Fibroblast of skin of right quadriceps (primary cell): Measurements from ENCODE around the gene GP2.
"Not testable (repeated sequence)": the region's sequence is repeated elsewhere in the genome, so short reads cannot be mapped to it uniquely, and the experiment has no call there.

Source experiments
- DNase-seq: peaks from one replicate; pipeline ENCODE4 v3.0.0-alpha.2; 2013

Gene GP2

DNA sequence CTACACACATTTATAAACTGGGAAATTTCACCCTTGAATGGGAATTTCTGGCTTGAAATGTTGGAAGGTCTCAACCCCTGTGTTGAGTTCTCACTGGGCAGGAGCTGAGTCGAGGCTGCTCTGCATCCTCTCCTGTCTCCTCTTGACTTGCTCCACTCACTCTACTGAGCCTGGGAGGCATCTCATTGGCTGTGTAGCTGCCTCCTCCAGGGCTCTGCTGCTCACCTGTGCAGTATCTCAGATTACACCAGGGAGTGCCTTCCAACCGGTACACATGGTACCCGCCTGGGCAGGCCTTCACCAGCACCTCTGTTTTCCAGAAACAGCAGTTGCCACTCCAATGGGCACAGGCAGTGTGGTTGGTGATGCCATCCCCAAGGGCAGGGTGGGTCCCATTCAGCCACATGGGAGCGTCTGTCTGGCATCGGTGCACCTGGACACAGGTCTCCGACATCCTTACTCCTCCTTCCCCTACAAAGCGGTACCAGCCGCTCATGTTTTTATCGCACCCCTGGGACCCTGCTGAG lies 3.7 kb downstream of the GP2 start:
- DNase-seq, result no peak

DNA sequence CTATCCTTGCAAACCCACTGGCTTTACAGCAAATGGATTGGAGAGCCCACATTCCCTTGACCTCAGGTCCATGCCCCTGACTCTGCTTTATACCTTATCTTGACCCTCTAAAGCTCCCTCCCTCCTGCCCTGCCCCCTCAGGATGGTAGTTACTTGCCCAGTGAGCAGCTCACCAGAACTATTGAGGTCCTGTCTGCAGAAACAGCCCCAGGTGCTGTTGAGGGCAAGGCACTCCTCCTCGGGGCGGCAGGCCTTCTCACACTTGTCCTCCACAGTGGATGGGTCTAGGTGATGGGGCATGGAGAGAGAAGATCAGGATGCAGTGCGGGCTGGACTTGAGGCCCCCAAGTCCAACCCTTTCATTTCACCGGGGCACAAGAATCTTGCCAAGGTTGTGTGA lies 4.6 kb downstream of the GP2 start:
- no peak for DNase-seq

DNA sequence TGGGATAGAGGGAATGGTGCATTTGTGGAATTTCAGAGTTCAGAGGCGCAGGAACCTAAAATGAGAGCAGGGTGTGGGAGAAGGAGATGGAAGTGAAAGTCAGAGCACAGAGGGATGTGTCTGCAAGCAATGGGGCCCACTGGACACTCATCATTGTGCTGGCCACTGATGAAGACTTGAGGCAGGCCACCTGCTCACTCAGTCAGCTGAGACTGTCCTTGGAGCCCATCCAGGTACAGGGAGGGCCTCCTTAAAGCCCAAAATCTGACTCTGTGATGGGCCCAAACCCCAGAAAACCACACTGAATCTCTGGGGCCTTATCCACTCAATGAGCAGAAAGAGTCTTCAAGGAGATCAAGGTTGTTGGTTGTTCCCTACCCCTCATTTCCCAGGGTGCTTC lies 5.6 kb downstream of the GP2 start:
- no peak for DNase-seq

DNA sequence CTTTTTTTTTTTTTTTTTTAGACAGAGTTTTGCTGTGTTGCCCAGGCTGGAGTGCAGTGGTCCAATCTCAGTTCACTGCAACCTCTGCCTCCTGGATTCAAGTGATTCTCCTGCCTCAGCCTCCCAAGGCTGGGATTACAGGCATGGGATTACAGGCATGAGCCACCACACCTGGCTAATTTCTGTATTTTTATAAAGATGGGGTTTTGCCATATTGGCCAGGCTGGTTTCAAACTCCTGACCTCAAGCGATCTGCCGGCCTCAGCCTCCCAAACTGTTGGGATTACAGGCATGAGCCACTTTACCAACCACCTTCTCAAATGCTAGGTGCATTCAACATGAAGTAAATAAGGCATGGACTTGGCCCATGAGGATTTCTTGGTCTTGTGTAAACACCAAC lies 6.3 kb downstream of the GP2 start:
- not testable (repeated sequence) for DNase-seq

DNA sequence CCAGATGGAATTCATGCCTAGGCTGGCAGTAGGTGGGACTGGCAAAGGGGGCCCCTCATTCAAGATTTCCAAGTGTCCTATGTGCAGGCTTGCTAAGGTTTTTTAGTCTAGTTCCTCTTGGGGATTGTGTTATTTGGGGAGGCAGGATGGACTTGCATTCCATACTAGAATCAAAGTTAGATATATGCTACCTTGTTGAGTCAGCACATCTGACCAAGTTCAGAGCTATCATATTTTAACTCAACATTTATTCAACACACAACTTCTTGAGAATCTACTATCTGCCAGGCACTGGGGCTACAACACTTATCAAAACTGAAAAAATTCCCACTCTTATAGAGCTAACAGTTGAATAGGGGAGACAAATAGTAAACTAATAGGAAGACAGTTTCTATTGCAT lies 6.7 kb downstream of the GP2 start:
- DNase-seq, result no peak

DNA sequence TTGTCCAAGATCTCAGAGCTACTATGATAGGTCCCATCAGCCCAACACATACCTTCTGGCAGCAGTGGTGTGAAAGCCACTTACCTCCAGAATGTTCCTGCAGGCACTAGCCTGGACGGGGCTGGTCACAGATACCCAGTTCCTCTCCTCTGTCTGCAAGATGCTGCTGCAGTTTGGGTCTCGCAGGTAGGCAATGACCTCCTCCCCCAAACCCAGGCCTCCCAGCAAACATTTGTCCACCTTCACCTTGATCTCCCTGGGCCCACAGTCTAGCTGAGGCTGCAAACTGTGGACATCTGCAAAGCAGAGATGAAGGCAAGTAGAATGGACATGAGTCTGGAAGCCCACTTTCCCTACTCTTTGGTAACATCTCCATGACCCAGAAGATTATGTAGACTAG lies 7.1 kb downstream of the GP2 start:
- DNase-seq, result no peak

DNA sequence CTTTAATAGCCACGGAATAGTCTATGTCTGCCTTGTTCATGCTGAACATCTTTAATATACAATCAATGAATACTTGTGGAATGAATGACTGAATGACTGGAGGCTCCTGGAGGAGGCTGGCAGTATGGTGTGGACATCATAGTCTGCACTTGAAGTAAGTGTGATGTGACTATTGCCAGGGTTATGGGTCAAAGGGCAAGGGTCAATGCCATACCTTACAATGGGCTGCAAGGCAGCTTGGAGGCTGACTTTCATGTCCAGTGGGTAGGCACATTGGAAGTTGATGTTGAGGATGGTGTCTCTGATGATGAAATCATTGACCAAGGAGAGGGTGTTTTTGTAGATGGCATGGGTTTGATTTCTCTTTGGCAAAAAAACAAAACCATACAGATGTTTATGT lies 7.9 kb downstream of the GP2 start:
- DNase-seq, result no peak

DNA sequence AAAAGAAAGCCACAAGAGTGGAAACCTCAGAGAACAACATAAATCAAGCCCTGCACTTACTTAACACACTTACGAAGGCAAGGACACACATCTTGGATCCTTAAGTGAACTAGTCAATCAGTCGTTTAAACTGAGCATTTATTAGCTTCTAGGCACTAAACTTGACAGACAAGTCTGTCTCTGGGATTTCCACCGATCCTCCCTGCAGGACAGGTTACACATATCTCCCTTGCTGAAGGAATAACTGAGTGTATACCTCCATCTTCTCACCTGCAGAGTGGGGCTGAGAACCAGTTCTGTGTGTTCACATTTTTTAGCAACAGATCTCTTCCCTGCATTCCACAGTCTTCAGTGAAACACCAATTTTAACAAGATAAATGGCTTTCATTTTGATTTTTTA lies 8.9 kb downstream of the GP2 start:
- DNase-seq, result no peak

DNA sequence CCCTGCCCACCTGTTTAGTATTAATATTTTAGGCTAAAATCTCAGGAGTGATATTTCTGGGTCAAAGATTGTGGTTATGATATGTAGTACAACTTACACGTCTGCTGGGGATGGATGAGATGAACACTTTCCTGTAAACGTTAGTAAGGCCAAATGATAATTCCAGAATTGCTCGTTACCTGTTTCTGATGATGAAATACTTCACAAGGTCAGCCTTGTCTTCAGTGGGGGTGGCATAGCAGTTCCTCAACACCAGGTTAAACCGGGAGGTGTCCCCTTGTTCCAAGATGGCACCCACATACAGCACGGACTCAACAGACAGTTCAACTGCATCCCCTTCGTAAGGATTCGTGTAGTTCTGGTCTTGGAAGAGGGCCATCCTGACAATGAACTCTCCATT lies 9.3 kb downstream of the GP2 start:
- DNase-seq, result no peak

DNA sequence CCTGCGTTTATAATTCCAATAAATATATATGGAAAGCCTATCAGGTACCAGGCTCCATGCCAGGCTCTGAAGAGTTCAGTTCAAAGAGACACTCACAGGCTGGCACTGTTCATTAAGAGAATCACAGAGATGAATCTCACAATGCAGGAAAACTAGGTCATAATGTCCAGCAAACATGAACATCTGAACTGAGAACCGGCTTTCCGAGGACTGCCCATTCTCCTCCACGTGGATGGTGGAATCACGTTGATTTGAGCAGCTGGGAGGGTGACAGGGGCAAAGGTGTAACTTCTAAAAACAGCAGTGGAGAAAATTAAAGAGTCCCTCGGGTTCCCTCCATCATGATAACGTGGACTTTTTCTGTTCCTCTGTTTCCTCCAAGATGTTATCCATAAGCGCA lies 10.2 kb downstream of the GP2 start:
- no peak for DNase-seq

DNA sequence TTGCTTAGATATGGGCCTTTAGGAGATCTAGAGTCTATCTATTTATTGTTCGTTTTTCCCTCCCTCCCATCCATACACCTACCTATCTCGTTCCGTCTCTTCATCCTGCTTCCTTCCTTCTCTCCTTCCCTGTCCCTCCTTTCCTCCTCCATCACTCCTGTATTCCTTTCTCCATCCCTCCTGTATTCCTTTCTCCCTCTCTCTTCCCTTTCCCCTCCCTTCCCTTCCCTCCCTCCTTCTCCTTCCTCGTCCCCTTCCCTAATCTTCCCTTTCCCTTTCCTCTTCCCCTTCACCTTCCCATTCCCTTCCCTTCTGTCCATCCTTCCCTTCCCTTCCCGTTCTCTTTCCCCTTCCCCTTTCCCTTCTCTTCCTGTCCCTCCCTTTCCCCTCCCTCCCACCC lies 10.6 kb downstream of the GP2 start:
- no peak for DNase-seq

DNA sequence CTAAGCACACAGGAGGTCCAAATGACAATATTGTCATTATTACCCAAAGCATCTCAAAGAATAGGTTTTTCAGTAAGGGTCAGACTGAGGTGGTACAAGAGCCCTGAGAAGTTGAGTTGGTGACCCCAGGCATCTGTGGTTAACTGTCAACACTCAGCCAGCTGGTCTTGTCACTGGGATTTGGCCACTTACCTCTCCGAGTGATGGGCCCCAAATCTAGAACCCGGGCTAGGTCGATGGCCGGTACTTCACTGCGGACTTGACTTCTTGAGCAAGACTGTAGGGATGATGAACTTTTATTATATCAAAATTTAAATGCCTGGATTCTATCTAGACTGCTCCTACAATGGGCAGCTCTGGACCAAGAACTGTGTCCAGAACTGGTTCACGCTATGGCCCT lies 11.5 kb downstream of the GP2 start:
- DNase-seq, result no peak

DNA sequence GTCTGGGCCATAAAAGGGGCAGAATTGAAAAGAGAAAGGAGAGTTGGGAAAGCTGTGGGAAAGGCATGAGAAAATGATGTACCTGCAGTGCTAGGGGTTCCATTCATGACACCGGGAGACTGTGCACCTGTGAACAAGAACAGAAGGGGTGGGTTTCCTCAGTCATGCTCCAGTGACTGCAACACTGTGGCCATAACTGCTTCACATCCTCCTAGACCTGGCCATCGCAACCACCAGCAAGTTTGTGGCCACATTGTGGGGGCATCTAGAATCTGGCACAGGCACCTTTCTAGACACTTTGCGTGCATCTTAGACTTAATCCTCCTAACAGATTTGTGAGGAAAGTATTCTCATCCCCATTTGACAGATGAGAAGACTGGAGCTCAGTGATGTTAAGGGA lies 12.7 kb downstream of the GP2 start:
- no peak for DNase-seq

DNA sequence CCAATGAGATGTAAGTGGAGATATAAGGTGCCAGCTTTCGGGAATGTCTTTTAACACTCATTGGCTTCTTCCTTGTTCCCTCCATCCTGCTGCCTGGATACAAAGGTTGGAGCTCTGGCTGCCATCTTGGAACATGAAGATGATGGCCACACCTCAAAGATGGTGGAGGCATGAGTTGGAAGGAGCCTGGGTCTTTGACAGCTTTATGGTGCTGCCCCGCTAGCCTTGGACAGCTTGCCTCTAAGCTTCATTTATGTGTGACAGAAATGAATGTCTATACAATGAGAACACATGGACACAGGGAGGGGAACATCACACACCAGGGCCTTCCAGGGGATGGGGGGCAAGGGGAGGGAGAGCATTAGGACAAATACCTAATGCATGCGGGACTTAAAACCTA lies 13.6 kb downstream of the GP2 start:
- DNase-seq, result no peak

DNA sequence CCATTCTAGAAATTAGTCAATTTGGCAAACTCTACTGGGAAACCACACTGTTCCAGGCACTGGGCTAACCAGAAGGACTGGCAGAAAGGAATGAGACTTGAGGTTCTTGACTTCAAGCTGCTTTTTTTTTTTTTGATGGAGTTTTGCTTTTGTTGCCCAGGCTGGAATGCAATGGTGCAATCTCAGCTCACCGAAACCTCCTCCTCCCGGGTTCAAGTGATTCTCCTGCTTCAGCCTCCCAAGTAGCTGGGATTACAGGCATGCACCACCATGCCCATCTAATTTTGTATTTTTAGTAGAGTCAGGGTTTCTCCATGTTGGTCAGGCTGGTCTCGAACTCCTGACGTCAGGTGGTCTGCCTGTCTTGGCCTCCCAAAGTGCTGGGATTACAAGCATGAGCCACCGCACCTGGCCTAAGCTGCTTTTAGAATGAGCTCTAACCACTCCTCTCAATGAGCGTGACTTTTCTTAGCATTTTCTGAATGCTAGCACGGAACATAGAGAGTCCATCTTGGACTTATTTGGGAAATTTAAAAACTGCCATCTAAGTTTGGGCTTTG lies 14.7 kb downstream of the GP2 start:
- not testable (repeated sequence) for DNase-seq

DNA sequence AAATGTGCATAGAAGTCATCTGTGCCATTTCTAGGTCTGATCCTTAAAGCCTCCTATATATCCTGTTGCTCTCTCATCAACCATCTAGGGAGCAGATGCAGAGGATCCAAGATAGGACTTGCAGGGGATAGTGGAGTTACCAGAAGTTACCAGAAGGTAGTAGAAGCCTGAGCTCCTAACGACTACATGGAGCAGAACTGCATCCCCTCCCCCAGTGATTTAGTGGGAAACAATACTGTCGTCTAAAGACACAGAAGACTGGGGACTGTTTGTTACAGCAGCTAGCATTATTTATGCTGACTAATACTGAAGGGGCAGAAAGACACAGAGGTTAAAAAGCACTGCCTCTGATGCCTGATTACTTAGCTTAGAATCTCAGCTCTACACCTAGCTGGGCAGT lies 15.8 kb downstream of the GP2 start:
- DNase-seq, result no peak

DNA sequence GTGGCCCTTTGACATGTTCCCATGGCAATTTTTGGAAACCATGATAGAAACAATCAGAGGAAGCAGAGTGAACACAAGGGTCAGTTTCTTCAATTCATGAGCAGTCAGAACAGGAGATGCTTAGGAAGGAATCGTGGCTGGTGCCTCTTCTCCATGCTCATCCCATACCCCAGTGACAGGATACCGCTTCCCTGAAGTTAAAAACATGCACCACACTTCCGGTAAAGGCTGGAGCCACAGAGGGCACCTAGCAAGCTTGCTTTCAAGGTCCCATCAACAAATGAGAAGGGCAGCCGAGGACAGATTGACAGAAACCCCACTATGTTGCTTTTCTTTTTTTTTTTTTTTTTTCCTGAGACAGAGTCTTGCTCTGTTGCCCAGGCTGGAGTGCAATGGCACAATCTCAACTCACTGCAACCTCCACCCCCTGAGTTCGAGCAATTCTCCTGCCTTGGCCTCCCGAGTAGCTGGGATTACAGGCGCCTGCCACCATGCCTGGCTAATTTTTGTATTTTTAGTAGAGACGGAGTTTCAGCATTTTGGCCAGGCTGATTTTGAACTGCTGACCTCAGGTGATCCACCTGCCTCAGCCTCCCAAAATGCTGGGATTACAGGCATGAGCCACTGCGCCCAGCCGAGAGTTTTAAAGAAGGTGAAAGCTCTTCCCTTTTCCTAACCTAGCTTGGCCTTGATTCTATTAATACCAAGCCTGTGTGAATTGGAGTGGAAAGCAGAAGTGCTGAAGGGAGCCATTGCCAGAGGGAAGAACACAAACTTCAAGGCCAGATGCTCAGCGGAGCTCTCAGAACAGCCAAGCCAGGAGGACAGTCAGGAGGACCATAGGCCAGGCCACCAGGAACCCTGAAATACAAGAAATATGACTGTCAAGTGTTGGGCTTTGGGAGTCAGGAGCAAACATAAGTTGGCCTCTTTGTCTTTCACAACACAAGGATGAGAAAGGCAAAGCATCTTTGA lies 16.6 kb downstream of the GP2 start:
- DNase-seq, result no peak

DNA sequence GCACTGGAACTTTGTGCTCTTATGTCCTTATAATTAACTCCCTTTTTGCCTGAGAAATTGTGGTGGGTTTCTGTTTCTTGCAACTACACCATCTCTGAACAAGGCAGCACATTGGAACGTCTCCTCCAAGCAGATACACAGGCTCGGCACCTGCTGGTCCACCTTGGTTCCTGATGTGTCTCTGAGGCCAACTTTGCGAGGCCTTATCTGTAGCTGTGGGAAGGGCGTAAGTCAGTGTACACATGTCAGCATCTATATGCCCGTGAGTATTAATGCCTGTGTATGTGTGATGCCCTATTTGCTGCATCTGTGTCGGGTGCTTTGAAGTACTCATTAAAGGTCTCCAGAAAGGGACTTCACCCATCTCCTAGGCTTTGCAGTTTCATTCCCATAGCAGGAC lies 17.5 kb downstream of the GP2 start:
- DNase-seq, result no peak

DNA sequence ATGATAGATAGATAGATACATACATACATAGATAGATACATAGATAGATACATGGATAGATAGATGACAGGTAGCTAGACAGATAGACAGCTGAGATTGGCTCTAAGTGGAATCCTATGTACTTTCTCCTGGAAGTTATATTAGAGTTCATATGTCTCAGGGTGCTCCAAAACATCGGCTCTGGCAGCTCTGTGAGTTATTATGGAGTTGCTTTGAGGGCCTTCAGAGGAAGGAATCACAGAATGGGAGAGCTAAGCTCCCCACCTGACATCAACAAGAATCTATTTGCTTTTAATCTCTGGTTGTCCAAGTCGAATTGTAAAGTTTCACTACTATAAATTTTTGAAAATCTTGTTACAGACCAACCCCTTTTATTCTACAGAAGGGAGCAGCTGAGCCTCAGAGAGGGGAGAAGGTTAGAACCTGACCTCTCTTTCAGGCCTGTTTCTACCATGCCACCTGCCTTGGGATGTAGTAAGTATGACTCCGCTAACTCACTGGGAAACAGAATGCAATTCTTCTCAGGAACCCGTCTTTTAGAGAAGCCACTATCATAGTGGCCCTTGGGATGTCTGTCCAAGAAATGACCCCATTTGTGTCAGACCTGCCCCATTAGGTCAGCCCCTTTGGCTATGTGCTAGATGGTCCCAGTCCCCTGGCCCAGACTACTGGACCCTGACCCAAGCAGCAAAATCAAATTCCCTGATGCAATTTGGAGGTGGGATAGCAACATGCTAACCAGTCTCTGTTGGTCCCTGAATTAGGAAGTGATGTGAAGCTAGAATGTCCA lies 18.3 kb downstream of the GP2 start:
- DNase-seq, result no peak

DNA sequence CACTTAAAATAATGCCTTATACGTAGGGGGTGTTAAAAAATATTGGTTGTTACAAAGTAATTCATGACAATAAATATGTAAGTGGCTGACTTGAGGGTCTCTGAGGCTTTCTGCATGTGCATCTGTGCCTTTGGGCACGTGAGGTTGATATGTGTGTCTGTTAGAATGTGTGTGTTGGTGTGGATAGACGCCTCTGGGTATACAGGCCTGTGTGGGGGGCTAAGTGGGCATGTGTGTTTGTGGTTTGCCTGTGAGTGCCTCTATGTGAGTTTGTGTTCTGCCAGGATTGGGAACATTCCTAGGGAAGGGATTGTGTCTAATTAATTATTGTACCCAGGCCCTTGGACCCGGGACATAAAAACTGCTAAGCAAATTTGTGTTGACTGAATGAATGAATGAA lies 19.0 kb downstream of the GP2 start:
- no peak for DNase-seq

DNA sequence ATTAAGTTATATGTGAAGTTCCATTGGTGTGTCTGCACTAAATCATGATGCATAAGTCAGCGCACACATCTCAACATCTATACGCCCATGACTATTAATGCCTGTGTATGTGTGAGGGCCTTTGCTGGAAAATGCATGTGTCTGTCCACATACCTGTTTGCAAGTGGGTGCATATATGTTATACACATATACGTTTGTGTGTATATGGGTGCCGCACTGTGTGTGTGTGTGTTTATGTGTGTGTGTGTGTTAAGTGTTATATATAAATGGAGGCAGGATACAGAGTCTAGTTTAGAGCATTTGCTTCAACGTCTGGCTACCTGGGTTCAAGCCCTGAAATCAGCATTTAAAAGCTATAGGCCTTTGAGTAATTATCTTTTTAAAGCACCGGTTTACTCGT lies 19.5 kb downstream of the GP2 start:
- DNase-seq, result no peak

DNA sequence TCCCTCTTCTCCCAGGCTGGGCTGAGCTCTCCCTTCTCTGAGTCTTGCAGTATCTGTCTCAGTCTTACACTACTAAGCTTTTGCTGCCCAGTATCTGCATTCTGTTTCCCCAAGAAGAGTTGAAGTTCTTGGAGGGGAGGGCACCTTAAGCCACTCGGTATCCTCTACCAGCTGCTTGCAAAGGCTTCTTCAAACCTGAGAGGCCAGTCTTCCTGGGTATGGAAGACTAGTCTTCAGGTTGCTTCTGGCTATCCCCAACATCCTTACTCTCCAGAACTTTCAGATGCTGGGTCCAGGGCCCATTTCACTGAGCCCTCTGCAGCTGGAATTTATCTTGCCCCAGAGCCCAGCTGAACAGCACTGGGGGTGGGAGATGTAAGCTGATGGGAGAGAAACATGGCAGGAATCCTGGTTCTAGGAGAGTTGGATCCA lies 20.1 kb downstream of the GP2 start:
- DNase-seq, result no peak

DNA sequence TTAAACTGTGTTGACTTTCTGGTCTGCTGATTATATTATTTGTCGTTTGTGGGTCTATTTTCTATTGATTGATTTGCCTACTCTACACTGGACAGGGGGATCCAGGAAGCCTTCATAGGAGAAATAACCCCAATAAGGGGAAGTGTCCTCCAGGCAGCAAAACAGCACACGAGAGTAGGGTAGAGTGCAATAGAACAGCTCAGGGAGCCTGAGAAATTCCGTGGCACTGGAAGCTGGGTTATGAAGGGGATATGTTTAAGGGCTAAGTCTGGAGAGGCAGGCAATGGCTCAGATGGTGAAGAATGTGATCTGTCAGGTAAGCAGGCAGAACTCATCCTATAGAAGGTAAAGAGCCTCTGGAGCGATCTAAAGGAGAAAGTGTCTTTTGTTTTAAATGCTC lies 20.9 kb downstream of the GP2 start:
- no peak for DNase-seq

DNA sequence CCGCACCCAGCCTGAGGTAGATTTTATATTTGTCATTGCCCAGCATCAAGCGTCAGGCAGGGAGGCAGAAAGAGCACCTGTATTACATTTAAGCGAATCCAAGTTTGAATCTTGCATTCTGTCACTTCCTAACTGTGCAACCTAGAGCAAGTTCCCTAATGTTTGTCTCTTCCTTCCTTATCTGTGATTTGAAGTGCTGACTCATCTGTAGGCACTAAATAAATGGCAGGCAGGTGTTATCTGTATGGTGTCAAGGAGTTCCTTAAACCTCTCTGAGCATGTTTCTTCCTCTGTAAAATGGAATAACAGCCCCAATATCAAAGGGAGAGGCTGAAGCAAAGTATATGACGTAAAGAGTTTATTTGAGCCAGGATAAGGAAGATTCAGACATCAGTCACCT lies 24.3 kb downstream of the GP2 start:
- DNase-seq, result no peak
